NCI-H2227 treated with DMSO at 0.1 percent for 48 hours (cell line): ENCODE data around the gene ARHGAP15.

Experiments
- DNase-seq: peaks from one replicate; lab custom pipeline; 2025; lab: John Stamatoyannopoulos, UW

Gene ARHGAP15

GRCh38 chr2:143398781-143399180 is 269.6 kb downstream of the ARHGAP15 start:
- no peak for DNase-seq

GRCh38 chr2:143399631-143400069 is 270.4 kb downstream of the ARHGAP15 start:
- no peak for DNase-seq

- DNase-seq, result no peak
Measured at GRCh38 chr2:143401861-143402260, 272.6 kb downstream of the ARHGAP15 start.

DNA sequence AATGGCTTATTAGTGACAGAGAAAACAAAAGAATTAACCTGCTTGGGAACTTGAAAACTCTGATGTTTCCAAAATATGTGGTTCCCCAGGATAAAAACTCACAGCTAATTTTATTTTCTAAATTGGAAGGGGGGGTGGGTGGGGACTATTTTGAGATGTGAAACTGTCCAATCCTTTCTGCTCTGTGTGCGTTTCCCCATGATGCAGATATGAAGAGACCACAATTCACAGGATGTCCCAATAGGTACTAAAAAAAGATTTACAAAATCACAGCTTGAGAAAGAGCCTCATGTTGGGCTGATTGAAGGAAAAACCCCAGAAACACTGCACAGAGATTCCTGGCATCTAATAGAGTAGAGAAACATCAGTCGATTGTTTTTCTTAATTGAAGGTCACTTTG is 273.2 kb downstream of the ARHGAP15 start:
- DNase-seq, result no peak

DNA sequence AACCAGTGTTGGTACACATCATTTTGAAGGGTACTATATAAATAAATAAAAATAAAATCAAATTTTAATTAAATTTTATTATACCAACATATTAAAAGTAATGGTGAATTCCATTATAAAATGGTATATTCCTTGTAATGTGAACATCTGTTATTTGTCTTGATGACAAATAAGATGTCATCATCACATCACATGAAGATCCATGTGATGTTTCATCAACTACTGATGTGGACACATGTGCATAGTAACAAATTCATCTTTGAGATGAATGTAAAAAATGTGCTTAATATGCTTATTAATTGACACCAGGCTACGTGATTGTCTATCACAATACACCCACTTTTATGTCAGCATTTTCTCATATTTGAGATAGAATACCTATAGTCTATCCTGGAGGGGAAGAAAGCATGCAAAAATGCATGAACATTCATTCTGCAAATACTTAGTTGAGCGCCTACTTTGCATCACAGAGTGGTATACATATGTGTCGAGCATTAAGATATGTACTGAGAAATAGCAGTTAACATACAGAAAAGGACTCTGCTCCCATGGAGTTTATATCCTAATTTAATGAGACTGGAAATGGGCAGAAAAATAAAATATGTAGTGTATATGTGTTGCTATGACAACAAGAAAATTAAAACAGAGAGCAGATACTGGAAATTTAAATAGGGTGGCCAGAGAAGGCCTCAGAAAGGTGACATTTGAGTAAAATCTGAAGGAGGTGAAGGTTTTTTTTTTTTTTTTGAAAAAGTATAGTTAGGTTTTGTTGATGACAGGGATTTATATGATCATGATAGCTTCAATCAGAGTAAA is 281.1 kb downstream of the ARHGAP15 start:
- DNase-seq, result no peak

DNA sequence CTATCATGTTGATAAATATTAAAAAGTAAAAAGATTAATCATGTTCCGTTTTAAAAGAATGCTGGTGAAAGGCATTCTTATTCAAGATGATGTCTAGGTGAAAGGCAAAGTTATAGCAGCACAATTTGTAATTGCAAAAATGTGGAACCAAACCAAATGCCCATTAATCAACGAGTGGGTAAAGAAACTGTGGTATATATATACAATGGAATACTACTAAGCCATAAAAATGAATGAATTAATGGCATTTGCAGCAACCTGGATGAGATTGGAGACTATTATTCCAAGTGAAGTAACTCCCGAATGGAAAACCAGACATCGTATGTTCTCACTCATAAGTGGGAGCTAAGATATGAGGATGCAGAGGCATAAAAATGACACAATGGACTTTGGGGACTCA is 286.4 kb downstream of the ARHGAP15 start:
- DNase-seq, result no peak

DNA sequence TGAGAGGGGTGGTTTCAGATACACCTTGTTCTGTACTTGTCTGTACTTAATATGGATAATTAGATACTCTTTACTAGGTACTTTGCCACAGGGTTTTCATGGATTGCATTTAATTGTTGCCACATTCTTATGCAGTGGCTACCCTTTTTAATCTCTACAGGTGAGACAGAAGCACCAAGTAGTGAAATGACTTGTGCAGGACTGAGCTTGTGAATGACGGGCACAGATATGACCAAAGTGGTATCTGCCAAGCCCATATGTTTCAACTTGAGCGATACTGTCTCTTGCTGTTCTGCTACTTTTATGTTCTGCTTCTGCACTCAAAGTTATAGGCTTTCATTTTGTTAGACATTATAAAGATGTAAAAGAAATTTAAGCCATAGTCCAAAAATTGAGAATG is 288.2 kb downstream of the ARHGAP15 start:
- no peak for DNase-seq

DNA sequence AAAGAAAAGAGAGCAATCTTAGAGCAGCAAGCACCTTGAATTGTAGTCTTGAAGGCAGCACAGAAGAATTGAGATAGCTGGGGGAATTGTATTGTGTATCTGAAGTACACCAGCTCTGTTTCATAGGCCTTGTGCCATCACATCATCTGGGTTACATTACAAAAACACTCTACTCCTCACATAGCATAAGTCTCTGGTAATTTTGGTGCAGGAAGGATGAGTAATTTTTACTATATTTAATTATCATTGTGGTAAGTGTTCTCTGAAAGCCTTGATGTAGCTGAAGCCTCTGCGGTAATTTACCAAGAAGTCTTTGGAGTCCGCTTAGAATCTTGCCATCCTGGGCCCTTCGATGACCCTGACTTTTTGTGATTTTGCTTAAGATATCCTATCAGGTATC is 291.1 kb downstream of the ARHGAP15 start:
- DNase-seq, result no peak

- DNase-seq, result no peak
Measured at GRCh38 chr2:143422681-143423080, 293.5 kb downstream of the ARHGAP15 start.

DNA sequence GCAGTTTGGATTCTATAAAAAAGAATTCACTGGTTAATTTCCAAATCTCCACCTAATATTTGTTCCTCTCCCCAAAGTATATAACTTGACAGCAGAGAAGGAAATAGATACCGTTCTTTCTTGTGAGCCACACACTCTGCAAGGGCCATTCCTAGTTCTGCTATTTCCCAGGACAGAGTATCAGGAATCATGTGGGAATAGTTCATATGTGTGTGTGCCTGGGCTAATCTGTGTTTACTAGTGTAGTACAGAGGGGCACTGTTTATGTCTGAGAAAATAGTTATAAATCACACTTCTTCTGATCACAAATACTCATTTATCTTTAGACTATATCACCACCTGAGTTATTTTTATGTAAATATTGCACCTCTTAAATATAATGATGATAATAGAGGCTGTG is 296.7 kb downstream of the ARHGAP15 start:
- no peak for DNase-seq

- DNase-seq, result no peak
Measured at GRCh38 chr2:143426296-143426695, 297.1 kb downstream of the ARHGAP15 start.

DNA sequence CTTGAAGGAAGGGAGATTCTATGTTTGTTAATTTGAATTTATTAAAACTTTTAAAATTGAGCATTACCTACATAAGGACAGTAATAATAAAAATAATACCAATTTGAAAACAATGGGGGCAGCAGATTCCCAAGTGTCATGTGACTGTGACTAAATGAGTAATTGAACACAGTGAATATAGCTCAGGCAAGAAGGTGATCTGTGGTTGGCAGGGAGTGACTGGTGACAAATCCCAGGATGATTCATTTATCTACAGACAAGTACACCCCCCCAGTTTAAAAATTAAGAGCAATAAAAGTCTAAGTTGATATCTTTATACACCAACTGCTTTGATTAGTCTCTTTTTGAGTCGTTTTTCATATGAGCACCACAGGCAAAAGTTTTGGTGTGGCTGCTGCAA is 299.5 kb downstream of the ARHGAP15 start:
- DNase-seq, result no peak

- DNase-seq, result no peak
Measured at GRCh38 chr2:143429932-143430679, 300.9 kb downstream of the ARHGAP15 start.

DNA sequence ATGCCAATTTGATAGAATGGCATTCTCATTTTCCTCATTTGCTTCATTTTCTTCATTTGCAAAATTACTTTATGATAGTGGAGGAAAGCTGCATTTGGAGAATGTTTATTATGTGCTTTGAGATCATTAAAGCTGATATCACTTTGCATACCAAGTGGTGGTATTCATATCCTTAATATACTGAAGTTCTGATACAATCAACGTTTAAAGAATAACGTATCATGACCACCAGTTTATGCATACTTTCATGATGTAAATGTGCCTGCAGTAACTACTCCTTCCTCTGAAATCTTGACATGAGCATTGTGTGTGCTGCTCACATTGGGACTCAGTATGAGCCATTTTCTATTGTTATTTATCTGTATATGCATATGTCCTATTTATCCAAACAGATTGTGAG is 302.1 kb downstream of the ARHGAP15 start:
- DNase-seq, result no peak

GRCh38 chr2:143433251-143433650 is 304.0 kb downstream of the ARHGAP15 start:
- no peak for DNase-seq

- no peak for DNase-seq
Measured at GRCh38 chr2:143433840-143434239, 304.6 kb downstream of the ARHGAP15 start.

DNA sequence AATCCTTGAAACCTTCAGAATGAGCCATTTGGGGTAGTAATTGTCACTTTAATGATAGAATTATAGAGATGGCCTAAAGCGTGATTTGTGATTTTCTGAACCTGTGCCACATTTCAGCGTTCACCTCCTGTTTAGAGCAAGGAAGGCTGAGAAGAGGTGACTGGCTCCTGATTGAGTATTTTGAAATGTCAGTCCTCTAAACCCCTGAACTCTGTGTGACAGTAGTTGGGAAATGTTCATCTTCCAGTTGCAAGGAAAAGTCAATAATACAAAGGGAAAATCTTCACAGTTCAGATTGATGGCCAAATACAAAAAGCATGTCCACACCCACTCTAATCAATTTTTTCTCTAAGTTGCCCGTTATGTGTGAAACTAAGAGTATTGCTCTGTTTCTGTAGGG is 305.2 kb downstream of the ARHGAP15 start:
- DNase-seq, result no peak

GRCh38 chr2:143435131-143435530 is 305.9 kb downstream of the ARHGAP15 start:
- no peak for DNase-seq

- DNase-seq, result no peak
Measured at GRCh38 chr2:143436951-143437350, 307.7 kb downstream of the ARHGAP15 start.

DNA sequence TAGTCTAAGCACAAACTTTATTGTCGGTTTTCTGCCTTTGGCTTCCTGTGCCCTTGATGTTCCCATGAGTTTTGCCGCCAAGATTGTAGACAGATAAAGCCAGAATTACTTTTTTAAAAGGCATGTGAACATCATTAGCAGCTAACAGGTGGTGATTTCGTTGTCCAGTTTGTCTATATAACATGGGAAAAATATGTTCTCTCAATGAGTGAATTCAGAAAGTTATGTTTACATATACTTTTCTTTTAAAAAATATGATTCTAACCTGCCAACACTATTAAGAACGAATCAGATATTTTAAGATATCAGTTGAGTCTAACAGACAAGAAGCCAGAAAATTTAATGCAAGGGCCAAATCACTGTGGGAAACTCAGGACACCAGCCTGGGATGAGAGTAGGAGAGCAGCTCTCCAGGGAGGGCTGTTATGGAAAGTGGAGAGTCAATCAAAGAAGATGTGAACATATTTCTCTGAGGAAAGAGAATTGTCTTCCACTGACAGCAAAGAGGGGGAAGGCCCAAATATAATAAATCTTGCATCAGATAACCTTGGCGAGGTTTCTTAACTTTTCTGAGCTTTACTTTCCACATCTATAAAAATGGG is 311.3 kb downstream of the ARHGAP15 start:
- DNase-seq, result no peak

- DNase-seq, result no peak
Measured at GRCh38 chr2:143442193-143442592, 313.0 kb downstream of the ARHGAP15 start.

GRCh38 chr2:143451642-143452281 is 322.5 kb downstream of the ARHGAP15 start:
- DNase-seq, result peak; percentile 32
